Common myeloid progenitor, CD34-positive (primary cell): ENCODE measurements around the gene GALNT4. TPM values are rescaled to one million over a fixed set of nuclear protein-coding genes. Genes with fewer than 3 reads are reported as not detected.
A peak's percentile ranks its signal among the peaks of the same experiment; 100 is the strongest.

Source experiments
- CTCF ChIA-PET: fragments of 350-600 bp; sonication (Branson Sonifier 250); formaldehyde crosslinking; loops from one replicate; lab custom pipeline; 2021; ENCODE audit warnings: antibody characterized with exemption; lab: Charles Lee
- POLR2A ChIA-PET: fragments of 350-600 bp; sonication (Branson Sonifier 250); formaldehyde crosslinking; loops from one replicate; lab custom pipeline; 2021; ENCODE audit warnings: antibody characterized with exemption; lab: Charles Lee
- DNase-seq, 3 donors: peaks; one replicate each; pipeline versions ENCODE4 v3.0.0 to v3.0.0-alpha.2; 2013
- H3K27ac ChIP-seq, 2 experiments: 1 replicate in 1 of 2; 2 replicates in 1 of 2; pipeline ENCODE4 v1.7.0; 2013; ENCODE audit warnings: inconsistent platforms in 2 of 2, low read length in 2 of 2, mild to moderate bottlenecking in 2 of 2, low read depth in 1 of 2, moderate library complexity in 1 of 2; ENCODE audit not compliant: severe bottlenecking in 2 of 2, insufficient read depth in 1 of 2, poor library complexity in 1 of 2
- H3K27me3 ChIP-seq, 5 experiments: replicated peaks in 2 of 5; 1 replicate in 3 of 5; 2 replicates in 2 of 5; pipeline versions ENCODE4 v1.6.1 to v1.7.0; 2013; ENCODE audit warnings: low read length in 4 of 5, mild to moderate bottlenecking in 2 of 5, moderate library complexity in 2 of 5, inconsistent platforms in 1 of 5; ENCODE audit not compliant: insufficient read depth in 5 of 5, control insufficient read depth in 4 of 5
- H3K36me3 ChIP-seq, 4 experiments: 1 replicate in 2 of 4; 2 replicates in 2 of 4; pipeline versions ENCODE4 v1.6.1 to v1.7.0; 2013; ENCODE audit warnings: low read length in 3 of 4, control low read depth in 1 of 4, mild to moderate bottlenecking in 1 of 4; ENCODE audit not compliant: control insufficient read depth in 4 of 4, insufficient read depth in 4 of 4
- H3K4me1 ChIP-seq, 4 experiments: 1 replicate in 3 of 4; 2 replicates in 1 of 4; pipeline versions ENCODE4 v1.6.1 to v1.7.1; 2013; ENCODE audit warnings: low read length in 3 of 4, mild to moderate bottlenecking in 3 of 4, control low read depth in 1 of 4, inconsistent platforms in 1 of 4, moderate library complexity in 1 of 4; ENCODE audit not compliant: control insufficient read depth in 4 of 4, insufficient read depth in 4 of 4; ENCODE audit errors: control extremely low read depth in 1 of 4
- H3K4me3 ChIP-seq, 7 experiments: 1 replicate in 4 of 7; 2 replicates in 3 of 7; pipeline versions ENCODE4 v1.5.1 to v1.7.0; 2013; ENCODE audit warnings: mild to moderate bottlenecking in 7 of 7, low read length in 6 of 7, moderate library complexity in 6 of 7, inconsistent platforms in 2 of 7, low read depth in 2 of 7, control low read depth in 1 of 7; ENCODE audit not compliant: insufficient read depth in 4 of 7, control insufficient read depth in 1 of 7; ENCODE audit errors: extremely low read depth in 1 of 7
- H3K9me3 ChIP-seq, 5 experiments: 1 replicate in 4 of 5; 2 replicates in 1 of 5; pipeline versions ENCODE4 v1.6.1 to v1.7.1; 2013; ENCODE audit warnings: low read length in 4 of 5, mild to moderate bottlenecking in 2 of 5, inconsistent platforms in 1 of 5, low read depth in 1 of 5, moderate library complexity in 1 of 5; ENCODE audit not compliant: control insufficient read depth in 4 of 5, insufficient read depth in 2 of 5; ENCODE audit errors: control extremely low read depth in 1 of 5
- WGBS: methylation state at CpG from one replicate; pipeline ENCODE4 v1.1.5; 2013; ENCODE audit not compliant: insufficient coverage; 5-methylcytosine and 5-hydroxymethylcytosine counted together
- polyA plus RNA-seq: library from polyadenylated mRNA; unstranded; fragments of 120-200 nt; gene quantifications from one replicate; pipeline ENCODE4 v1.2.1, GENCODE V29; 2013

GALNT4 gene
- 7.4 TPM for polyA plus RNA-seq

GRCh38 chr12:89524541-89525304 lies at the start of gene GALNT4:
Gene GALNT4 (minus strand): TSS chr12:89524796. CDS start chr12:89524549, 247 bp downstream.
- POLR2A ChIA-PET = interaction anchor here (1.6 kb wide), 1 partner anchor 172 kb away, joined by 4 read pairs; the partner anchor contains the start of gene DUSP6

DNA sequence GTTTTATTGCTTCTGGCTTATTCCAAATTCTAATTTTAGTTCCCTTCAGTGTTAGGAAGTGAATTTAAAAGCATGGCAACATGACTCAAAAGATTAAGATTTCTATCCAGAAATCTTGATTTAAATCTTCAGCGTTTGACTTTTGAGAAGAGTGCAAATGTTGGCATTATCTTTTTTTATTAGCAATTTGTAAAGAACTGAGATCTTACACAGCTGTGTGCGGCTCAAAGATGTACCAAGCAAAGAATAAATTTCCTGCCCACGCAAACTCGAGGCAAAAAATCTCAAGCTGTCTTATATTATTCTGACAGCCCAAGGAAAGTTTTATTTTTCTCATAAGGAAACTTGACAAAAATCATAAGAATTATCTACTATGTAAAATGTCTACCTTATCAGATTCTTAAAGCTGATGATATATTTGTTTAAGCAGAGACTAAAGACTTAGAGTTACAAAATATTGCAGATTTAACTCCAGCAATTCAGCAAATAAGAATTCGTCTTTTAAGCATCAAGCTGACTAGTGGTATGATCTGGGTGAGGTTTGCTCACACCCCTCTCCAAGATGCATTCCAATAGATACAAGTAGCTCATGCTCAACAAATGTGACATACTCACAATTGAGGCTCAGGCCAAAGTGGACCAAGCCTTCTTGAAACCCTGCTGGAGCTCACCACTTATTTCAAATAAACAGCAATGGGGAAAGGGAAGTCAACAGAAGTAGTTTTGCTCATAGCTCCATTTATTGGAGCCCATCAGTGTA lies 48.6 kb upstream of the GALNT4 start:
- H3K9me3 ChIP-seq = no peaks in the 10 kb centered on the region
- H3K4me3 ChIP-seq = no peak overlapping the region
- 93% methylated on average over 3 of the region's 5 CpGs for WGBS
- DNase-seq = no peak
- ChIA-PET CTCF (no interaction called here), POLR2A (no interaction called here)
- no peaks in the 10 kb centered on the region for H3K27me3 ChIP-seq
- no peaks in the 10 kb centered on the region for H3K36me3 ChIP-seq
- H3K4me1 ChIP-seq = peaks cover 4 to 12% (median 9%) of the 10 kb centered on the region in 4 experiments
- no peak overlapping the region for H3K27ac ChIP-seq

More at GRCh38 chr12:89524541-89525304, at the start of gene GALNT4:
- CTCF ChIA-PET = interaction anchor here (0.7 to 4.7 kb wide), 17 partner anchors 11 to 510 kb away, joined by 3 to 58 read pairs (median 3); no protein-coding TSS in a partner anchor
- Histone ChIP-seq H3K4me3 (peak within 1 kb of the TSS; percentile 79 to 96 (median 94)), H3K4me1 (peaks cover 20 to 55% (median 38%) of the 10 kb centered on the region in 4 experiments), H3K36me3 (peaks cover 0 to 17% (median 3%) of the 10 kb centered on the region in 4 experiments), H3K27me3 (no peaks in the 10 kb centered on the region), H3K9me3 (no peaks in the 10 kb centered on the region), H3K27ac (peak within 1 kb of the TSS; percentile 77 to 87)
- WGBS = 0% methylated on average over 34 of the region's 43 CpGs
- DNase-seq = peak; percentile 91 to 94 (median 93)

DNA sequence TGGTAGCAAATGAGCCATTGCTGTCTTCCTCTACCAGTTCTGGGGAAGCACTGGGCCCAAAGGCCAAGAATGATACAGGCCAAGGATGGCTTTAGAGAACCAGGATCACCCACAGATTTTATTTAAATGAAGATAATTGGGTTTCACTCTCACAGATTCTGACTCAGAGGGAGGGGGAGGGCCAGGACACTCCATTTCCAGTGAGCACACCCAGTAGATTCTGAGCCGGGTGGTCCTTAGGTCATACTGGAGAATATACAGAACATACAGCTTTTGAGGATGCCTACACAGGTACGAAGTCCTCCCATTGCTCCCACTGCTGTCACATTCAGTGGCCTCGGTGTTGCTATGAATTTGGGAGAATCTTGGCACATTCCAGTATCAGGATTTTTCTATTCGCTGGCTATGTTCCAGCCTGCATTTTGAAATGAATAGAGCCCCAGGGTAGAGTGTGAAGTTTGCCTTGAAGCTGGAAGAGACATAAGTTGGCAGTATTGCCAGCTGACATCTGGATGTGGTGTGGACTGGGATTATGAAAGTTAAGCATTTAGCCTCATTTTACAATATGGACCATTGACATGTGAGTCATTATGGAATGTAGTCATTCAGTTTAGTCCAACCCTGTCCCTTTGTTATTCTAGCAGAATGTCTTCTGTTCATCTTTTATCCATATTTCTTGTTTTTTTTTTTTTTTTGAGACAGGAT lies 47.0 kb upstream of the GALNT4 start:
- H3K9me3 ChIP-seq = no peaks in the 10 kb centered on the region
- 100% methylated on average over 4 of the region's 4 CpGs for WGBS
- no peaks in the 10 kb centered on the region for H3K27me3 ChIP-seq
- no peaks in the 10 kb centered on the region for H3K36me3 ChIP-seq
- H3K4me3 ChIP-seq = no peak overlapping the region
- DNase-seq = no peak
- H3K27ac ChIP-seq = no peak overlapping the region
- CTCF ChIA-PET = no interaction called here
- H3K4me1 ChIP-seq = peaks cover 4 to 12% (median 9%) of the 10 kb centered on the region in 4 experiments
- POLR2A ChIA-PET = no interaction called here

GRCh38 chr12:89568484-89568883 lies 43.9 kb upstream of the GALNT4 start:
- H3K27me3 ChIP-seq = no peaks in the 10 kb centered on the region
- 94% methylated on average over 2 of the region's 5 CpGs for WGBS

GRCh38 chr12:89567691-89568239 lies 43.2 kb upstream of the GALNT4 start:
- no peaks in the 10 kb centered on the region for H3K27me3 ChIP-seq
- no peak overlapping the region for H3K4me3 ChIP-seq
- no peak for DNase-seq
- no peaks in the 10 kb centered on the region for H3K4me1 ChIP-seq
- 100% methylated on average over 2 of the region's 3 CpGs for WGBS
- POLR2A ChIA-PET = no interaction called here
- no peaks in the 10 kb centered on the region for H3K36me3 ChIP-seq
- CTCF ChIA-PET = no interaction called here
- H3K9me3 ChIP-seq = no peaks in the 10 kb centered on the region
- no peak overlapping the region for H3K27ac ChIP-seq

More at GRCh38 chr12:89568484-89568883, 43.9 kb upstream of the GALNT4 start:
- Histone ChIP-seq H3K9me3 (no peaks in the 10 kb centered on the region), H3K36me3 (no peaks in the 10 kb centered on the region), H3K27ac (no peak overlapping the region), H3K4me1 (no peaks in the 10 kb centered on the region), H3K4me3 (no peak overlapping the region)
- CTCF ChIA-PET = no interaction called here
- POLR2A ChIA-PET = no interaction called here
- no peak for DNase-seq

DNA sequence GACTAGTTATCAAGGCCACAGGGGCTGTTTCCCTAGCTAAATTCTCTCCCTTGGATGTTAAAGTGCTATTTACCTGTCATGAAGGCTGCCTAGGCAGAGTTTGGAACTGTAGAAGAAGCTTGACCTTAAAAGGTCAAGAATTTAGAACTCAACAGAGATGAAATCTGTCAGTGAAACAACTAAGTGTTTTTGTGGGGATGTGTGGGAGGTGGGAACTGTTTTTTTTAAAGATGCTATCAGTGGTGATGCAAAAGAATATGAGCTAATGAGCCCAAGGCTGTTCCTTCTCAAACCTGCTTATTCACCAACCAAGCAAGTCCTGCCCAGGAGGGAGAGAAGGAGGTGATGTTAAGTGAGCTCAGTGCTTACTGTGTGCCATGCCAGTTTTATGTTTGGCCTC lies 42.0 kb upstream of the GALNT4 start:
- ChIA-PET POLR2A (no interaction called here), CTCF (no interaction called here)
- Histone ChIP-seq H3K27me3 (no peaks in the 10 kb centered on the region), H3K9me3 (no peaks in the 10 kb centered on the region), H3K4me1 (no peaks in the 10 kb centered on the region), H3K4me3 (no peak overlapping the region), H3K27ac (no peak overlapping the region), H3K36me3 (no peaks in the 10 kb centered on the region)
- DNase-seq = no peak
